PC-9 (cell line): ENCODE measurements around the gene FARS2. TPM values are rescaled to one million over a fixed set of nuclear protein-coding genes. Genes with fewer than 3 reads are reported as not detected.

Experiments used
- BruUV-seq: library from RNA; stranded (reverse); fragments of 400-500 nt; replicated peaks from 2 replicates; lab custom pipeline; 2021; lab: Mats Ljungman, UMichigan
- CTCF ChIA-PET: fragments of 300-600 bp; sonication (Branson Sonifier 250); formaldehyde crosslinking; loops from one replicate; lab custom pipeline; 2022; ENCODE audit warnings: antibody characterized with exemption; lab: Charles Lee
- POLR2A ChIA-PET: fragments of 300-600 bp; sonication (Branson Sonifier 250); formaldehyde crosslinking; loops from one replicate; lab custom pipeline; 2022; ENCODE audit warnings: antibody characterized with exemption; ENCODE audit not compliant: unreplicated experiment; lab: Charles Lee
- DNase-seq, 2 experiments: peaks; one replicate each; pipeline versions ENCODE4 v3.0.0 to v3.0.0-alpha.2; 2015 to 2022; ENCODE audit warnings: mixed read lengths in 1 of 2
- H2AFZ ChIP-seq: fragments of 200-600 bp; sonication (generic); 2 replicates; pipeline ENCODE4 v1.8.1; 2017; ENCODE audit warnings: antibody characterized with exemption
- H3F3A ChIP-seq: fragments of 200-600 bp; sonication (generic); 2 replicates; pipeline ENCODE4 v1.8.1; 2017; ENCODE audit warnings: antibody characterized with exemption, mild to moderate bottlenecking, low read depth; ENCODE audit not compliant: insufficient read depth
- H3K27ac ChIP-seq: fragments of 200-600 bp; sonication (generic); 2 replicates; pipeline ENCODE4 v1.6.1; 2016; ENCODE audit warnings: mixed run types
- H3K27me3 ChIP-seq: fragments of 200-600 bp; sonication (generic); 2 replicates; pipeline ENCODE4 v1.6.1; 2016; ENCODE audit warnings: low read depth, mixed run types; ENCODE audit not compliant: insufficient read depth
- H3K36me3 ChIP-seq: fragments of 200-600 bp; sonication (generic); 2 replicates; pipeline ENCODE4 v1.6.1; 2016; ENCODE audit warnings: low read depth, mixed run types
- H3K4me1 ChIP-seq: fragments of 200-600 bp; sonication (generic); replicated peaks from 2 replicates; pipeline ENCODE4 v1.6.1; 2016; ENCODE audit warnings: mixed run types; ENCODE audit not compliant: insufficient read depth
- H3K4me2 ChIP-seq: fragments of 200-600 bp; sonication (generic); 2 replicates; pipeline ENCODE4 v1.6.1; 2017; ENCODE audit warnings: mixed run types
- H3K4me3 ChIP-seq: fragments of 200-600 bp; sonication (generic); 2 replicates; pipeline ENCODE4 v1.6.1; 2016; ENCODE audit warnings: mixed run types
- H3K79me2 ChIP-seq: fragments of 200-600 bp; sonication (generic); 2 replicates; pipeline ENCODE4 v1.6.1; 2017; ENCODE audit warnings: low read depth, mixed run types
- H3K9me2 ChIP-seq: fragments of 200-600 bp; sonication (generic); 2 replicates; pipeline ENCODE4 v1.8.1; 2017; ENCODE audit warnings: mild to moderate bottlenecking; ENCODE audit not compliant: insufficient read depth
- H3K9me3 ChIP-seq: fragments of 200-600 bp; sonication (generic); 2 replicates; pipeline ENCODE4 v1.8.1; 2016; ENCODE audit warnings: low read depth; ENCODE audit not compliant: insufficient read depth
- H4K20me1 ChIP-seq: fragments of 200-600 bp; sonication (generic); 2 replicates; pipeline ENCODE4 v1.8.1; 2017; ENCODE audit not compliant: insufficient read depth
- CTCF ChIP-seq: fragments of 200-600 bp; sonication (generic); conservative IDR thresholded peaks from 2 replicates; pipeline ENCODE4 v1.6.1; 2017; ENCODE audit warnings: mixed run types, antibody characterized with exemption, mild to moderate bottlenecking, moderate library complexity
- EZH2 ChIP-seq: fragments of 200-600 bp; sonication (generic); IDR thresholded peaks from 2 replicates; pipeline ENCODE4 v1.8.0; 2017; ENCODE audit warnings: antibody characterized with exemption, low read depth
- intact Hi-C: fragments of 100-400 bp; cut with micrococcal nuclease; formaldehyde crosslinking; loops from one replicate; pipeline ENCODE4 v1.10.0; 2022; ENCODE audit not compliant: unreplicated experiment
- total RNA-seq: library from RNA; stranded (reverse); gene quantifications from 2 replicates; pipeline ENCODE4 v1.2.3, GENCODE V29; 2021

The FARS2 gene
- total RNA-seq, 1 experiment from 2014 or later = 26.7 TPM

- H3K27ac ChIP-seq = no peak overlapping the region
- H3K4me1 ChIP-seq = no peaks in the 10 kb centered on the region
- no peaks in the 10 kb centered on the region for H3K36me3 ChIP-seq
- TF ChIP-seq CTCF = no peak
- no peak for TF ChIP-seq EZH2
- BruUV-seq = no TSS peak
- CTCF ChIA-PET = no interaction called here
- no peaks in the 10 kb centered on the region for H3K9me3 ChIP-seq
- intact Hi-C loops = no loop called here
- POLR2A ChIA-PET = no interaction called here
- H4K20me1 ChIP-seq = no peaks in the 10 kb centered on the region
- H3K4me3 ChIP-seq = no peak overlapping the region
- H3F3A ChIP-seq = no peaks in the 10 kb centered on the region
- no peaks in the 10 kb centered on the region for H3K9me2 ChIP-seq
- no peaks in the 10 kb centered on the region for H3K27me3 ChIP-seq
- H2AFZ ChIP-seq = no peak overlapping the region
- no peaks in the 10 kb centered on the region for H3K79me2 ChIP-seq
- DNase-seq = no peak
- no peak overlapping the region for H3K4me2 ChIP-seq
Observed at GRCh38 chr6:5556011-5556410, 294.7 kb downstream of the FARS2 start.

GRCh38 chr6:5557506-5557905, 296.2 kb downstream of the FARS2 start:
- H3K4me2 ChIP-seq = no peak overlapping the region
- H3K9me2 ChIP-seq = no peaks in the 10 kb centered on the region
- TF ChIP-seq CTCF (no peak), EZH2 (no peak)
- CTCF ChIA-PET = no interaction called here
- H3K4me1 ChIP-seq = no peaks in the 10 kb centered on the region
- H3K27ac ChIP-seq = no peak overlapping the region
- H3K4me3 ChIP-seq = no peak overlapping the region
- no peaks in the 10 kb centered on the region for H3F3A ChIP-seq
- H3K36me3 ChIP-seq = no peaks in the 10 kb centered on the region
- H3K27me3 ChIP-seq = no peaks in the 10 kb centered on the region
- POLR2A ChIA-PET = no interaction called here
- DNase-seq = no peak
- H2AFZ ChIP-seq = no peak overlapping the region
- no TSS peak for BruUV-seq
- no peaks in the 10 kb centered on the region for H3K9me3 ChIP-seq
- H3K79me2 ChIP-seq = no peaks in the 10 kb centered on the region
- H4K20me1 ChIP-seq = no peaks in the 10 kb centered on the region
- intact Hi-C loops = no loop called here

GRCh38 chr6:5559651-5560050, 298.3 kb downstream of the FARS2 start:
- no peak for DNase-seq
- Histone ChIP-seq H3K4me3 (no peak overlapping the region), H3K9me2 (no peaks in the 10 kb centered on the region), H3K36me3 (no peaks in the 10 kb centered on the region), H3K4me2 (no peak overlapping the region), H2AFZ (no peak overlapping the region), H3K27me3 (no peaks in the 10 kb centered on the region), H3K4me1 (0 out of 2 replicates have a peak, but pooled peaks cover 2% of the 10 kb centered on the region), H3K27ac (no peak overlapping the region), H4K20me1 (no peaks in the 10 kb centered on the region), H3K79me2 (no peaks in the 10 kb centered on the region), H3K9me3 (no peaks in the 10 kb centered on the region), H3F3A (no peaks in the 10 kb centered on the region)
- TF ChIP-seq CTCF (no peak), EZH2 (no peak)
- BruUV-seq = no TSS peak
- POLR2A ChIA-PET = no interaction called here
- intact Hi-C loops = loop anchor here (5.0 kb wide), 1 partner anchor 297 kb away; the partner anchor contains the start of genes FARS2 and LYRM4
- CTCF ChIA-PET = no interaction called here
